HG02981 (cell line): Measurements from ENCODE around the gene CDK9.
"Not testable (repeated sequence)": the region's sequence is repeated elsewhere in the genome, so short reads cannot be mapped to it uniquely, and the experiment has no call there.

Experiments
- ATAC-seq: cut with Tn5 transposase; IDR thresholded peaks from one replicate; pipeline ENCODE4 v1.9.1; 2021; ENCODE audit warnings: mild to moderate bottlenecking, moderate library complexity; ENCODE audit not compliant: unreplicated experiment

The CDK9 gene

GRCh38 chr9:127785933-127786772 lies at the start of gene CDK9:
TSS of gene CDK9 (plus strand) at chr9:127786034. CDS start at chr9:127786149, 115 bp downstream.
- peak; percentile 53 for ATAC-seq

GRCh38 chr9:127738666-127739065 lies 47.2 kb upstream of the CDK9 start:
- ATAC-seq = no peak

GRCh38 chr9:127739614-127740330 lies 46.1 kb upstream of the CDK9 start:
- ATAC-seq = no peak

- ATAC-seq = no peak
These were observed 43.9 kb upstream of the CDK9 start for GRCh38 chr9:127741831-127742434.

- no peak for ATAC-seq
These were observed 43.3 kb upstream of the CDK9 start for GRCh38 chr9:127742435-127743088.

- no peak for ATAC-seq
These were observed 41.3 kb upstream of the CDK9 start for GRCh38 chr9:127744398-127745110.

GRCh38 chr9:127746959-127747569 lies 38.8 kb upstream of the CDK9 start:
- ATAC-seq = no peak

- ATAC-seq = no peak
These were observed 36.6 kb upstream of the CDK9 start for GRCh38 chr9:127749090-127749787.

- ATAC-seq = no peak
These were observed 34.4 kb upstream of the CDK9 start for GRCh38 chr9:127751269-127752054.

GRCh38 chr9:127753148-127753547 lies 32.7 kb upstream of the CDK9 start:
- ATAC-seq = no peak

GRCh38 chr9:127753622-127754021 lies 32.2 kb upstream of the CDK9 start:
- ATAC-seq = no peak

GRCh38 chr9:127754099-127755060 lies 31.5 kb upstream of the CDK9 start:
- no peak for ATAC-seq

GRCh38 chr9:127755061-127756060 lies 30.5 kb upstream of the CDK9 start:
- ATAC-seq = no peak

- ATAC-seq = no peak
These were observed 29.6 kb upstream of the CDK9 start for GRCh38 chr9:127756233-127756632.

- not testable (repeated sequence) for ATAC-seq
These were observed 29.1 kb upstream of the CDK9 start for GRCh38 chr9:127756776-127757175.

GRCh38 chr9:127758843-127759242 lies 27.0 kb upstream of the CDK9 start:
- ATAC-seq = no peak
